ENCODE measurements around the gene CRB2. TPM values are rescaled to one million over a fixed set of nuclear protein-coding genes. Genes with fewer than 3 reads are reported as not detected.

Gene CRB2
- total RNA-seq, 1 donor from 2014 or later: not detected

DNA sequence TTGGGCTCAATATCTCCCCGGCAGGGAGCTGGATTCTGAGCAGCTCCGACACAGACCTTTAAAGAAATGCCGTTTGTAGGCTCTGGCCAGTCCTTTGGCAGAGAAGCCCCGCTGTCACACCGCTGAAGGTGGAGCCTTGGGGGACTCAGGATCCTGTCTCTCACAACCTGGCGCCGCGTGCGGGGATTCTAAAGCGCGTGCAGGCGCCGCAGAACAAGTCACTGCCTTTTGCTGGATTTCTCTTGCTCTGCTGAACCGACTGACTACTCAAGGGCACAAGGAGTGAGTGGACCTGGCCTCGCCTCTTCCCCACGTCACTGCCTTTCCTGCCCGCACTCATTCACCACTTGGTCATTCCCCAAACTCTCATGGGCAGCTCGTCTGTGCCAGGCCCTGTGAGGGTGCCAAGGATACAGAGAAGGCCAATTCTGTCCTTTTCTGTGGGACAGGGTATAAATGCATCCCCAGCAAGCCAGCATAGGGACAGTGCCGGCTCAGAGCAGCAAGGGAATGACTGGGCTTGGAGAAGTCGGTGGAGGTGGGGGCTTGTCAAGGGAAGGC lies 69.3 kb downstream of the CRB2 start:
- no peak for DNase-seq
- H3K4me3 ChIP-seq: no peak overlapping the region
- TF ChIP-seq, protein P1, sequence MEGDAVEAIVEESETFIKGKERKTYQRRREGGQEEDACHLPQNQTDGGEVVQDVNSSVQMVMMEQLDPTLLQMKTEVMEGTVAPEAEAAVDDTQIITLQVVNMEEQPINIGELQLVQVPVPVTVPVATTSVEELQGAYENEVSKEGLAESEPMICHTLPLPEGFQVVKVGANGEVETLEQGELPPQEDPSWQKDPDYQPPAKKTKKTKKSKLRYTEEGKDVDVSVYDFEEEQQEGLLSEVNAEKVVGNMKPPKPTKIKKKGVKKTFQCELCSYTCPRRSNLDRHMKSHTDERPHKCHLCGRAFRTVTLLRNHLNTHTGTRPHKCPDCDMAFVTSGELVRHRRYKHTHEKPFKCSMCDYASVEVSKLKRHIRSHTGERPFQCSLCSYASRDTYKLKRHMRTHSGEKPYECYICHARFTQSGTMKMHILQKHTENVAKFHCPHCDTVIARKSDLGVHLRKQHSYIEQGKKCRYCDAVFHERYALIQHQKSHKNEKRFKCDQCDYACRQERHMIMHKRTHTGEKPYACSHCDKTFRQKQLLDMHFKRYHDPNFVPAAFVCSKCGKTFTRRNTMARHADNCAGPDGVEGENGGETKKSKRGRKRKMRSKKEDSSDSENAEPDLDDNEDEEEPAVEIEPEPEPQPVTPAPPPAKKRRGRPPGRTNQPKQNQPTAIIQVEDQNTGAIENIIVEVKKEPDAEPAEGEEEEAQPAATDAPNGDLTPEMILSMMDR (IDR thresholded peaks at IDR 0.05): no peak
- H3K27ac ChIP-seq: no peak overlapping the region
- no peaks in the 10 kb centered on the region for H3K4me1 ChIP-seq
- no peak for ATAC-seq
- H3K9me3 ChIP-seq: no peaks in the 10 kb centered on the region
- H3K36me3 ChIP-seq: peaks cover 10% of the 10 kb centered on the region
- intact Hi-C loops (cut with DNase I): no loop called here
- no peaks in the 10 kb centered on the region for H3K27me3 ChIP-seq (ENCODE audit: low read depth)

GRCh38 chr9:123425836-123426365 lies 69.9 kb downstream of the CRB2 start:
- DNase-seq (no peak), ATAC-seq (no peak)
- Histone ChIP-seq H3K27ac (no peak overlapping the region), H3K4me1 (no peaks in the 10 kb centered on the region), H3K4me3 (no peak overlapping the region), H3K9me3 (no peaks in the 10 kb centered on the region), H3K36me3 (peaks cover 14% of the 10 kb centered on the region), H3K27me3 (ENCODE audit: low read depth) (no peaks in the 10 kb centered on the region)
- TF ChIP-seq, protein P1 (IDR thresholded peaks at IDR 0.05): no peak
- intact Hi-C loops (cut with DNase I): no loop called here

DNA sequence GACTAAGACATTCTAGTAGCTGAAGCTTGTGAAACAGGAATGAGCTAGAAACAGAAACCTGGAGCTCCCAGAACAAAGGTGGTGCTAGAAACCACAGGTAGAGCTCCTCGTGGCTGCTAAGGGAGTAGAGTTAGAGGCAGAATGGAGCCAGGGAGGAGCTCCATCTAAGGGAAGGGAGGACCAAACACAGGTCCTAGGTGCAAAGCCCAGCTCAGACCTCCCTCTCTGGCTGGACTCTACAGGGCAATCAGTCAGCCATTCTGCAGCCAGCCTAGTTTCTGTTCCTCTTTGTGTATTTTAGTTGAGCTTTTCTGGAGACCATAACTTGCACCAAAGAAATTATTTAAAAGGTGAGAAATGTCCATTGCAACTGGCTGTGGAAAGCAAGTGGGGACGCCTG lies 70.4 kb downstream of the CRB2 start:
- Histone ChIP-seq H3K4me1 (no peaks in the 10 kb centered on the region), H3K36me3 (peaks cover 14% of the 10 kb centered on the region), H3K27ac (no peak overlapping the region), H3K4me3 (no peak overlapping the region), H3K9me3 (no peaks in the 10 kb centered on the region), H3K27me3 (ENCODE audit: low read depth) (no peaks in the 10 kb centered on the region)
- ATAC-seq (no peak), DNase-seq (no peak)
- intact Hi-C loops (cut with DNase I): no loop called here
- TF ChIP-seq, protein P1 (IDR thresholded peaks at IDR 0.05): no peak

Small RNA genes within 50 kb of the gene (microRNA-seq; reads per million reads assigned to microRNA genes)
- gene MIR601 (ENCODE audit: borderline number of aligned reads): not detected

Other genes starting within 250 kb of the CRB2 start
- 23.7 TPM for gene STRBP, start 87.6 kb upstream of the CRB2 start, total RNA-seq

All from lower lobe of right lung (tissue), 2 donors.